ENCODE results near the gene ZNF554.

ZNF554 gene

DNA sequence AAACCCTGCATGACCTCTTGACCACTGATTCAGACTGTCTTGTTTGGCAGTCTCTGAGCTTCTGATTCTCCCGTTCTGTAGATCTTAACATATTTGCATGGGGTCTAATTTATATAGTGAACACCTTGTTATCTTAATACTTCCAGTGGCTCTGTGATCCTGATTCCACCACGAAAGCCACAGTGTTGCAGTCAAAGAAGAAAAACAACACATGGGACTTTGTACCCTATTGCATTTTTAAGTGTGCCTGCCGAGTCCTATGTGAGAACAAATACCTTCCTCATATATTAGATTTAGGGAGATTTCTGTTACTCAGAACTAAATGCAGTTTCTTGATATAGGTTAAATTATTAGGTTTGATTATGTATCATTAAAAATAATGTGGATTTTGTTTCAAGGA, 35.2 kb downstream of the ZNF554 start:
- peaks cover 29% of the 10 kb centered on the region for H3K36me3 ChIP-seq (ENCODE audit: insufficient read depth, low read length)
- TF ChIP-seq, protein P1, sequence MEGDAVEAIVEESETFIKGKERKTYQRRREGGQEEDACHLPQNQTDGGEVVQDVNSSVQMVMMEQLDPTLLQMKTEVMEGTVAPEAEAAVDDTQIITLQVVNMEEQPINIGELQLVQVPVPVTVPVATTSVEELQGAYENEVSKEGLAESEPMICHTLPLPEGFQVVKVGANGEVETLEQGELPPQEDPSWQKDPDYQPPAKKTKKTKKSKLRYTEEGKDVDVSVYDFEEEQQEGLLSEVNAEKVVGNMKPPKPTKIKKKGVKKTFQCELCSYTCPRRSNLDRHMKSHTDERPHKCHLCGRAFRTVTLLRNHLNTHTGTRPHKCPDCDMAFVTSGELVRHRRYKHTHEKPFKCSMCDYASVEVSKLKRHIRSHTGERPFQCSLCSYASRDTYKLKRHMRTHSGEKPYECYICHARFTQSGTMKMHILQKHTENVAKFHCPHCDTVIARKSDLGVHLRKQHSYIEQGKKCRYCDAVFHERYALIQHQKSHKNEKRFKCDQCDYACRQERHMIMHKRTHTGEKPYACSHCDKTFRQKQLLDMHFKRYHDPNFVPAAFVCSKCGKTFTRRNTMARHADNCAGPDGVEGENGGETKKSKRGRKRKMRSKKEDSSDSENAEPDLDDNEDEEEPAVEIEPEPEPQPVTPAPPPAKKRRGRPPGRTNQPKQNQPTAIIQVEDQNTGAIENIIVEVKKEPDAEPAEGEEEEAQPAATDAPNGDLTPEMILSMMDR (conservative IDR thresholded peaks at IDR 0.05; ENCODE audit: low read length), result no peak
- no peak for TF ChIP-seq EZH2phosphoT487 (IDR thresholded peaks at IDR 0.05; ENCODE audit: borderline replicate concordance)
- peaks cover 13% of the 10 kb centered on the region for H3K4me1 ChIP-seq (ENCODE audit: insufficient read depth, low read length, poor library complexity, severe bottlenecking)
- H3K9ac ChIP-seq (ENCODE audit: low read depth, low read length, poor library complexity, severe bottlenecking), result no peak overlapping the region
- H3K79me2 ChIP-seq (ENCODE audit: insufficient read depth, low read length), result no peaks in the 10 kb centered on the region
- H3K9me2 ChIP-seq (replicated peaks; ENCODE audit: low read depth, low read length), result no peaks in the 10 kb centered on the region
- H3K9me3 ChIP-seq (ENCODE audit: insufficient read depth, low read depth, low read length), result peaks cover 24% of the 10 kb centered on the region; the same call in 1 of the 2 replicates
- no peak overlapping the region for H2AFZ ChIP-seq (ENCODE audit: low read length)
- no peaks in the 10 kb centered on the region for H4K20me1 ChIP-seq (ENCODE audit: insufficient read depth, low read length, poor library complexity, severe bottlenecking)
- no peaks in the 10 kb centered on the region for H3F3A ChIP-seq (ENCODE audit: low read depth)
- no peaks in the 10 kb centered on the region for H3K27me3 ChIP-seq (ENCODE audit: insufficient read depth, low read length, poor library complexity, severe bottlenecking)
- H3K4me2 ChIP-seq (ENCODE audit: low read depth, low read length, poor library complexity, severe bottlenecking), result no peak overlapping the region
- H3K4me3 ChIP-seq (ENCODE audit: low read length, poor library complexity, severe bottlenecking), result no peak overlapping the region

DNA sequence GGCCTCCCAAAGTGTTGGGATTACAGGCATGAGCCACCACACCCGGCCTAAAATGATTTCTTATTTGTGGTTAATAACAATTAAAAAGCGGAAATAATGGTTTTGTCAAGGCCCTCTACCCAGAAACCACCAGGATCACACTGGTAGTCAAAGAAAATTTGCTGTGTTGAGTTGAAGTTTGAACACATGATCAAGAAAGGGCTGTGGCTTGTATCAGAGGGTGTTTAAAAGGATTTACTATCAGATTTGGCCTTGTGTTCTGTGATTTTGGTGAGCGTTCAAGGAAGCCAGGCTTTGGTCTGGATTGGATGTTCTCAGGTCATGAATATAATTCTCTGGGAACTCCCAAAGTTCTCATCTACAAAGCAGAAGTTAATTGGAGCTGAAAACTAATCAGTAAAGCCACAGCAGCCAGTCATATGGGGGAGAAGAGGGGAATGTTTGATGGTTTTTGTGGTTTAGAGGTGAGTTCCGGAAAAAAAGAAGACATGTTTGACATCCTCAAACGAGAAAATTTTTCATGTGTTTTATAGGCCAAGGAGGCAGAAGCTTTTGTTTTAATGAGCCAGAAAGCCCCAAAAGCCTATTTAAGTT, 36.9 kb downstream of the ZNF554 start:
- Histone ChIP-seq H3K79me2 (ENCODE audit: insufficient read depth, low read length) (no peaks in the 10 kb centered on the region), H3K4me2 (ENCODE audit: low read depth, low read length, poor library complexity, severe bottlenecking) (no peak overlapping the region), H3K4me3 (ENCODE audit: low read length, poor library complexity, severe bottlenecking) (no peak overlapping the region), H3K27me3 (ENCODE audit: insufficient read depth, low read length, poor library complexity, severe bottlenecking) (no peaks in the 10 kb centered on the region), H4K20me1 (ENCODE audit: insufficient read depth, low read length, poor library complexity, severe bottlenecking) (no peaks in the 10 kb centered on the region), H2AFZ (ENCODE audit: low read length) (no peak overlapping the region), H3K36me3 (ENCODE audit: insufficient read depth, low read length) (peaks cover 25% of the 10 kb centered on the region), H3K9me2 (replicated peaks; ENCODE audit: low read depth, low read length) (no peaks in the 10 kb centered on the region), H3K4me1 (ENCODE audit: insufficient read depth, low read length, poor library complexity, severe bottlenecking) (peaks cover 5% of the 10 kb centered on the region), H3F3A (ENCODE audit: low read depth) (no peaks in the 10 kb centered on the region), H3K9ac (ENCODE audit: low read depth, low read length, poor library complexity, severe bottlenecking) (no peak overlapping the region), H3K9me3 (ENCODE audit: insufficient read depth, low read depth, low read length) (peaks cover 24% of the 10 kb centered on the region; the same call in 1 of the 2 replicates)
- TF ChIP-seq EZH2phosphoT487 (IDR thresholded peaks at IDR 0.05; ENCODE audit: borderline replicate concordance), result no peak
- TF ChIP-seq, protein P1 (conservative IDR thresholded peaks at IDR 0.05; ENCODE audit: low read length), result no peak

DNA sequence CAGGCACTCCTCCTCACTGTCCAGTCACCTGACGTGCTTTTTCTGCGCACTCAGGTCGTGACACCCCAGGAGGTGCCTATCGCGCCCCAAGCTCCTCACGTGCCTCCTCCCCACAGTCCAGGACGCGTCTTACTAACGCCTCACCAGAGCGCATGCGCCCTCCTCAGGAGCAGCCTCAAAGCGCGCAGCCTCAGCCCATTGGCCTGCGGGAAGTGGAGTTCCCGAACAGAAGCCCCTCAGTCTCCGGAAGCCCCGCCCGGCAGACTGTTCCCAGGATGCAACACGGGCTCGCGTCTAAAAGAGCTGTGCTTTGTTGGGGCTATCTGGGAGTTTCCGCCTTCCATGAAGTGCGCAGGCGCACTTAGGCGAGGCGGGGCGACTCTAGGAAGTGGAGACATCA, 39.2 kb downstream of the ZNF554 start:
- Histone ChIP-seq H2AFZ (ENCODE audit: low read length) (no peak overlapping the region), H3K27me3 (ENCODE audit: insufficient read depth, low read length, poor library complexity, severe bottlenecking) (no peaks in the 10 kb centered on the region), H3K4me3 (ENCODE audit: low read length, poor library complexity, severe bottlenecking) (no peak overlapping the region), H3K9me2 (replicated peaks; ENCODE audit: low read depth, low read length) (no peaks in the 10 kb centered on the region), H3K9me3 (ENCODE audit: insufficient read depth, low read depth, low read length) (peaks cover 6% of the 10 kb centered on the region; the same call in 1 of the 2 replicates), H3K4me2 (ENCODE audit: low read depth, low read length, poor library complexity, severe bottlenecking) (no peak overlapping the region), H3K4me1 (ENCODE audit: insufficient read depth, low read length, poor library complexity, severe bottlenecking) (peaks cover 5% of the 10 kb centered on the region), H3K36me3 (ENCODE audit: insufficient read depth, low read length) (peaks cover 1% of the 10 kb centered on the region; the same call in 1 of the 2 replicates), H4K20me1 (ENCODE audit: insufficient read depth, low read length, poor library complexity, severe bottlenecking) (no peaks in the 10 kb centered on the region), H3K9ac (ENCODE audit: low read depth, low read length, poor library complexity, severe bottlenecking) (no peak overlapping the region), H3F3A (ENCODE audit: low read depth) (no peaks in the 10 kb centered on the region), H3K79me2 (ENCODE audit: insufficient read depth, low read length) (no peaks in the 10 kb centered on the region)
- no peak for TF ChIP-seq EZH2phosphoT487 (IDR thresholded peaks at IDR 0.05; ENCODE audit: borderline replicate concordance)
- TF ChIP-seq, protein P1 (conservative IDR thresholded peaks at IDR 0.05; ENCODE audit: low read length), result no peak
